OCI-LY7 (cell line): ENCODE measurements around the gene STRBP.

Experiments
- EZH2phosphoT487 ChIP-seq: fragments of 200-600 bp; sonication (generic); IDR thresholded peaks from 2 replicates; pipeline ENCODE4 v1.6.1; 2018; ENCODE audit warnings: low read depth, borderline replicate concordance, mild to moderate bottlenecking, mixed run types, antibody characterized with exemption, low read length, moderate library complexity, mixed read lengths
- TF ChIP-seq, protein P1 (sequence below): fragments of 200-600 bp; sonication (generic); conservative IDR thresholded peaks from 2 replicates; pipeline ENCODE4 v1.5.1; 2014; ENCODE audit warnings: mild to moderate bottlenecking, antibody characterized with exemption, low read length, moderate library complexity, mixed read lengths

DNA sequence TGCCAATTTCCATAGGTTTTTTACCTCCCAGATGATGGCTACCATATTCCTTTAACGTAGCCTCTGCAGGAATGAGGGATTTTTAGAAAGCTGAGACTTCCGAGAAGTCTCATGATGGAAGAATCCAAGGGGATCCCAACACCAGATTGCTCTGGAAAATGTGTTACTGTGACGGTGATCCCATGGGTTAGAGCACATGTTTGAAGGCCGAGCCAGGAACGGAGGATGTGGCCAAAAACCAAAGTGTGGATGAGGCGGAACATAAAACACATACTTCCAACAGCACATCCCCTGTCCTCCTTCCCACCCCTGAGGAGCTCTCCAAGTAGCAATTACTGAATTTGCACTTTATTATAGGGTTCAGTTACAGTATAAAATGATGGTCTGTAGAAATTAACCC, 152.3 kb downstream of the STRBP start:
- TF ChIP-seq, protein P1, sequence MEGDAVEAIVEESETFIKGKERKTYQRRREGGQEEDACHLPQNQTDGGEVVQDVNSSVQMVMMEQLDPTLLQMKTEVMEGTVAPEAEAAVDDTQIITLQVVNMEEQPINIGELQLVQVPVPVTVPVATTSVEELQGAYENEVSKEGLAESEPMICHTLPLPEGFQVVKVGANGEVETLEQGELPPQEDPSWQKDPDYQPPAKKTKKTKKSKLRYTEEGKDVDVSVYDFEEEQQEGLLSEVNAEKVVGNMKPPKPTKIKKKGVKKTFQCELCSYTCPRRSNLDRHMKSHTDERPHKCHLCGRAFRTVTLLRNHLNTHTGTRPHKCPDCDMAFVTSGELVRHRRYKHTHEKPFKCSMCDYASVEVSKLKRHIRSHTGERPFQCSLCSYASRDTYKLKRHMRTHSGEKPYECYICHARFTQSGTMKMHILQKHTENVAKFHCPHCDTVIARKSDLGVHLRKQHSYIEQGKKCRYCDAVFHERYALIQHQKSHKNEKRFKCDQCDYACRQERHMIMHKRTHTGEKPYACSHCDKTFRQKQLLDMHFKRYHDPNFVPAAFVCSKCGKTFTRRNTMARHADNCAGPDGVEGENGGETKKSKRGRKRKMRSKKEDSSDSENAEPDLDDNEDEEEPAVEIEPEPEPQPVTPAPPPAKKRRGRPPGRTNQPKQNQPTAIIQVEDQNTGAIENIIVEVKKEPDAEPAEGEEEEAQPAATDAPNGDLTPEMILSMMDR = no peak
- TF ChIP-seq EZH2phosphoT487 = no peak
